Activated CD4-positive, alpha-beta T cell treated with anti-CD3 and anti-CD28 coated beads, Interleukin-2, amount 50 U/mL, for 24 hours (primary cell): ENCODE results near the gene SYNDIG1L.

Experiments
- DNase-seq, 2 donors: peaks; one replicate each; pipeline ENCODE4 v3.0.0-alpha.2; 2020; ENCODE audit warnings: low read depth in 1 of 2, low spot score in 1 of 2

The SYNDIG1L gene

DNA sequence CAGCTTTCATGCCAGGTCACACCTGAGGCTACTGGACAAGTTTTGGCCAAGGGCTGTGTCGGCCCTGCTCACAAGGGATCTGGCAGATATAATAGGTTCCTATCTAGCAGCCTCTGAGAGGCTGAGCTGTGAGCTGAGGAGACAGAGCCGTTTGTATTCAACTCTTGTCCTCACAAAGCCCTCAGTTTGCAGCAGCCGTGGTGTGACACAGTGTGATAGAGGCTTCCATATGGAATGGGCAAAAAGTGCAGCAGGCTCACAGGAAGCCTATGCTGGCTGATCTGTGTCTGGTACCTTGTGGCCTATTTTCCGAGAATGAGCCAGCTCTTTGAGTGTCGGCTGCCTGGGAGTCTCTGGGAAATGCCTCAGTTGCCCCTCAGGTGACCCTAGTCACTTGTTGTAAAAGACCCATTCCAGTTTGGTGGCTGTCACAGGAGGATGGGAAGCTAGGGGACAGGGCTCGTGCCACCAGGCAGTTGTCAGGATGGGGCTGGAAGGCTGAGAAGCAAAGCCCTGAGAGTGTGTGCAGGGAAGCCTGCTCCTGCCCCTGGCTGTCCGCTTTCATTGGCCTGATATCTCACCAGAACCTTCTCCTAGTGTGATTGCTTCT, 61.6 kb downstream of the SYNDIG1L start:
- no peak for DNase-seq

- peak; percentile 41 to 63 for DNase-seq
Observed at GRCh38 chr14:74362361-74362915, 63.6 kb downstream of the SYNDIG1L start.

DNA sequence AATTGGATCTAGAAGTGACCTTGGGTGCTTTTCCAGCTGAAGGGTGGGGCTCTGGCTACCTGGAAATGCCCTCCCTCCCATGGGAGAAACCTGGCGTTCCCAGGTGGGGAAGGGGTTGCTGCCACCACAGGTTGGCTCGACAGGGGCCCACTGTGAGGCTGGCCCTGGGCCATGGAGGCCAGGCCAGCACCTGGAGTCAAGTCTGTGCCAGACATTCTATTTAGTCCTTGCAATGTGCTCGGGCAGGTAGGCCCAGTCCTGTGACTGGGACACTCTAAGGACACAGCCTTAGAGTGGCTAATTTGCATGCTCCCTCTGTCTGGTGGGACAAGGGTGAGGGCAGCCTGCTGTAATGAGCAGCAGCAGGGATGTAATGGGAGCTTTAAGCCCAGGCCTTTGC, 65.8 kb downstream of the SYNDIG1L start:
- DNase-seq, result no peak

GRCh38 chr14:74358176-74358829, 67.7 kb downstream of the SYNDIG1L start:
- DNase-seq, result no peak

- no peak for DNase-seq
Observed at GRCh38 chr14:74357585-74357984, 68.4 kb downstream of the SYNDIG1L start.

DNA sequence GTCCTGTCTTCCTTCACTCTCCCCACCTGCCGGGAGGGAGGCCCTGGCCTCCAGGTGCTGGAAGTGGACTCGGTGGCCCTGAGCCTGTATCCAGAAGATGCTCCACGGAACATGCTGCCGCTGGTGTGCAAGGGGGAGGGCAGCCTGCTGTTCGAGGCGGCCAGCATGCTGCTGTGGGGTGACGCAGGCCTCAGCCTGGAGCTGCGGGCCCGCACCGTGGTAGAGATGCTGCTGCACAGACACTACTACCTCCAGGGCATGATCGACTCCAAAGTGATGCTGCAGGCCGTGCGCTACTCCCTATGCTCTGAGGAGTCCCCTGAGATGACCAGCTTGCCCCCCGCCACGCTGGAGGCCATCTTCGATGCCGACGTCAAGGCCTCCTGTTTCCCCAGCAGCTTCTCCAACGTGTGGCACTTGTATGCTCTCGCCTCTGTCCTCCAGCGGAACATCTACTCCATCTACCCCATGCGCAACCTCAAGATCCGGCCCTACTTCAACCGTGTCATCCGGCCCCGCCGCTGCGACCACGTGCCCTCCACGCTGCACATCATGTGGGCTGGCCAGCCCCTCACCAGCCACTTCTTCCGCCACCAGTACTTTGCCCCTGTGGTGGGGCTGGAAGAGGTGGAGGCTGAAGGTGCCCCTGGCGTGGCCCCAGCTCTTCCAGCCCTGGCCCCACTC, 69.0 kb downstream of the SYNDIG1L start:
- DNase-seq, result no peak
